ENCODE measurements around the gene IGLL5. TPM values are rescaled to one million over a fixed set of nuclear protein-coding genes. Genes with fewer than 3 reads are reported as not detected.
"Not testable (repeated sequence)": the region's sequence is repeated elsewhere in the genome, so short reads cannot be mapped to it uniquely, and the experiment has no call there.

IGLL5 gene
- total and polyA plus RNA-seq, 5 experiments from 2014 or later: 0.27 to 2.4 (median 0.99) TPM; not detected in 1

DNA sequence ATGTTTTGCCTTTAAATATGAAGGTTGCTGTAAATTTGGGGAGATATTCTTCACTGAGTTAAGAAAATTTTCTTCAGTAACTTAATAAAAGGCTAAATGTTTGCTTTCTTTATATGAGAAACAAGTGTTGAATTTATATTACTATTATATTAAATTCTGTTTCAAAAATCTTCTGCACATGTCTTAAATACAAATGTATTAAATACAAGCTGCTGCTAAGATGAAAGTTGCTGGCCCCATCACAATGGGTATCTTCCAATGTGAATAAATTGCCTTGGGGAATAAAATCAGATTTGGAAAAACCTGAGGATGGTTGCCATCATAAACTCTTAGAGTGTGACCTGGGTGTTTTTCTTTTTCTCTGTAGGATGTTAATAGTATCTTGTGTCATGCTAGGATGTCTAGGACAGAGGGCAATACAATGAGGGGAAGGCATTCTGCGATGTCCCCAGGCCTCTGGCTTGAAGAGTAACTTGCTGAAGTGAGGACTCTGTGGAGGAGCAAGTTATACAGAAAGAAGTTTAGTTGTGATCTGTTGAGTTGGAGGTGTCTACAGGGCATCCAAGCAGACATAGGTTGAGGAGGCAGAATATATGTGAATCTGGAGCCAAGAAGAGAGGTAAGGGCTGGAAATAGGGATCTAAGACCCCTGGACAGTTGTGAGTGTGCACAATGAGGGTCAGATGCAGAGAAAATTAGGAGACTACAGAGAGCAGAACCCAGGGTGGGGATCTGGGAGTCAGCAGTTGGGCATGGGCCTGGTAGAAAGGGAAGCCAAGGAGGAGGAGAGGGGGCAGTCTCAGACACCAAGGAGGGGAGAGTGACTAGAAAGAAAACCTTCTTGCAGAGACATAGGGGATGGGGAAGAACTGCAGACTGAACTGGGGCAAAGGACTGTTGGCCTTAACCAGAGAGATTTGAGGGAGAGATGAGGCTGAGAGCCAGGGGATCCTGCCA lies 4.8 kb downstream of the IGLL5 start:
- peak overlapping the region in 1 of 10 donors; percentile 76 for H3K4me3 Mint-ChIP-seq
- peaks cover 3 to 20% (median 8%) of the 10 kb centered on the region in 5 donors for H3K27me3 Mint-ChIP-seq
- no peak for ATAC-seq
- H3K9me3 Mint-ChIP-seq: no peaks in the 10 kb centered on the region
- H3K36me3 Mint-ChIP-seq: no peaks in the 10 kb centered on the region
- peaks cover 0 to 33% (median 0%) of the 10 kb centered on the region in 4 donors for H3K4me1 Mint-ChIP-seq
- no peak for DNase-seq
- H3K27ac Mint-ChIP-seq: peak overlapping the region in 2 of 10 donors; percentile 17 to 20
- POLR2A ChIA-PET: no interaction called here

DNA sequence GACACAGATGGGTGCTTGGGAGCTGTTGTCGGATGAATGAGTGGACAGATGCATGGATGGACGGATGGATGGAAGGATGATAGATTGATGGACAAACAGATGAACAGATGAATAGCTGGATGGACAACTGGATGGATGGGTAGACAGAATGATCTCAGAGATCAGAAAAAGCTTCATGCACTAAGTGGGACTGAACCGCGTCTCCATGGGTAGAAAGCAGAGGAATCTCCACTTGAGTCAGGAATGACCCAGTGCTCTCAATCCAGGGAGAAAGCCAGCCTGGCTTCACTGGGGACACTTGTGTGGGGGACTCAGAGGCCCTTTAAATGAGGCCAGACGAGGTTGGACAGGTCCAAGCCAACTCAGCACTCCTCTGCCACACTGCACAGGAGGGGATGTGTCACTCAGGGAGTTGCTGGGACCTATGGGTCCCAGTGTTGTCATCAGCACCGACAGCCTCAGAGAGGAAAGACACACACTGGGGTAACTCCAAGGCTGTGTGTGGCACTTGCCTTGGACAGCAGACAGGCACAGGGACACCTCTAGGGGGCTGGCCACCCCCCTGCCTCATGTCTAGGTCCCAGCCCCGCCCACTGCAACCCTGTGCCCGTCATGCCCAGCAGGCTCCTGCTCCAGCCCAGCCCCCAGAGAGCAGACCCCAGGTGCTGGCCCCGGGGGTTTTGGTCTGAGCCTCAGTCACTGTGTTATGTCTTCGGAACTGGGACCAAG lies 5.6 kb downstream of the IGLL5 start:
- peak in 1 of 10 donors; percentile 10 for DNase-seq
- Mint-ChIP-seq H3K27me3 (peaks cover 2 to 20% (median 8%) of the 10 kb centered on the region in 5 donors), H3K4me1 (peaks cover 0 to 41% (median 0%) of the 10 kb centered on the region in 4 donors), H3K4me3 (peak overlapping the region in 1 of 10 donors; percentile 76), H3K9me3 (no peaks in the 10 kb centered on the region), H3K27ac (peak overlapping the region in 2 of 10 donors; percentile 17 to 20), H3K36me3 (no peaks in the 10 kb centered on the region)
- no peak for ATAC-seq
- POLR2A ChIA-PET: no interaction called here

DNA sequence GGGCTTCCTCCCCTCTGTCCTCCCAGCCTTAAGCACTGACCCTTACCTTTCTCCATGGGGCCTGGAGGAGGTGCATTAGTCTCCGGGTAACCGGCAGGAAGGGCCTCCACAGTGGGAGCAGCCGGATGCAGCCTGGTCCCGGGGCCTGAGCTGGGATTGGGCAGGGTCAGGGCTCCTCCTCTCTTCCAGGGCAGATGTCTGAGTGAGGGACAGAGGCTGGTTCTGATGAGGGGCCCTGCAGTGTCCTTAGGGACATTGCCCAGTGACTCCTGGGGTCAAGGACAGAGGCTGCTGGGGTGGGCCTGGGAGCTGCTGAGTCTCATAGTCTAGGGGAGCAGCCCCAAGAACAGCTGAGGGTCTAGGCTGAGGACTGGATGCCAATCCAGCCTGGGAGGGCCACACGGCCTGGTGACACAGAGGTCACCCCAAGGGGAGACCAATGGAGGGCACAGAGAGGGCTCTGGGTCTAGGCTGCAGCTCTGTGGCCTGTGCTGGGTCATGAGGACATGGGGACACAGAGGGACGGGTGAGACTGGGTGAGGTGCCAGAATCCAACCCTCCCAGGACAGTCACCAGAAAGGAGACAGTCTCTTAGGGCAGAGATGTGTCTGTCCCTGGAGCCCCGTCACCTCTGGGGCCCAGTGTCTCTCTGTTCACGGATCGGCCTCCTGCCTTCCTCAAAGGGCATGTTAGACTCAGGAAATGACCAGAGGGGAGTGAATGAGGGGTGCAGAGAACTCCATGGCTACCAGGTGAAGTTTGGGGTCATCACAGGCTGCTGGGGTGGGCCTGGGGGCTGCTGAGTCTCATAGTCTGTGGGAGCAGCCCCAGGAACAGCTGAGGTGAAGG lies 6.5 kb downstream of the IGLL5 start:
- no peaks in the 10 kb centered on the region for H3K36me3 Mint-ChIP-seq
- H3K27me3 Mint-ChIP-seq: peaks cover 2 to 13% (median 8%) of the 10 kb centered on the region in 5 donors
- H3K9me3 Mint-ChIP-seq: no peaks in the 10 kb centered on the region
- POLR2A ChIA-PET: no interaction called here
- ATAC-seq (no peak), DNase-seq (peak in 1 of 10 donors; percentile 12)
- H3K4me3 Mint-ChIP-seq: peak overlapping the region in 2 of 10 donors; percentile 8 to 50
- H3K27ac Mint-ChIP-seq: peak overlapping the region in 2 of 10 donors; percentile 16 to 51
- H3K4me1 Mint-ChIP-seq: peaks cover 0 to 43% (median 0%) of the 10 kb centered on the region in 4 donors

DNA sequence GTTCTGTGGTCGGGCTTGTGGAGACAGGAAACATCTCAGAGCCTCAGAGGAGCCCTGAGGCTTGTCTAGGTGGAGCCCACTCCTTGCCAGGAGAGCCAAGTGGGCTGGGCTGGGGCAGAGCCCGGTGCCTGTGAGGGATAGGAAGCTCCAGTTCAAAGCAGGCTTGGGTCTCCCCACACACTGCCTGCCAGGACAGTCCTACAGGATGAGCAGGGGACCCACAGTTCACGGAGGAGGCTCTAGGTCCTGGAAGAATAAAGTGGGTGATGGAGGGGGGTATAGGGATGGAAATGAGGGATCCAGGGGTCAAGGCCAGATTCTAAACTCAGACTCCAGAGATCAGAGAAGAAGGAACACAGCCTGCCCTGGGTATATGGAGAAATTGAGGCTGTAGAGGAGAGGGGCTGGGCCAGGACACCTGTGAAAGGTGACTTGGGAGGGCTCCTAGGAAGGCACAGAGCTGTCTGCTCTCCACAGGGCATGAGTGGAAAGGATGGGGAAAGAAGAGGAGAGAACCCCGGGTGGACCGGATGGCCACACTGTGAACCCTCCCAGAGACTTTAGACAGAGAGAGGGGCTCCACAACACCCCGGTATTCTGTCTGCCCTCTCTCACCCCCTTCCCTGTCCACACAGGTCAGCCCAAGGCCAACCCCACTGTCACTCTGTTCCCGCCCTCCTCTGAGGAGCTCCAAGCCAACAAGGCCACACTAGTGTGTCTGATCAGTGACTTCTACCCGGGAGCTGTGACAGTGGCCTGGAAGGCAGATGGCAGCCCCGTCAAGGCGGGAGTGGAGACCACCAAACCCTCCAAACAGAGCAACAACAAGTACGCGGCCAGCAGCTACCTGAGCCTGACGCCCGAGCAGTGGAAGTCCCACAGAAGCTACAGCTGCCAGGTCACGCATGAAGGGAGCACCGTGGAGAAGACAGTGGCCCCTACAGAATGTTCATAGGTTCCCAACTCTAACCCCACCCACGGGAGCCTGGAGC lies 7.4 kb downstream of the IGLL5 start:
- ATAC-seq (no peak), DNase-seq (peak in 1 of 10 donors; percentile 14)
- POLR2A ChIA-PET: no interaction called here
- peak overlapping the region in 5 of 10 donors; percentile 16 to 68 (median 51) for H3K27ac Mint-ChIP-seq
- H3K9me3 Mint-ChIP-seq: no peaks in the 10 kb centered on the region
- H3K27me3 Mint-ChIP-seq: peaks cover 2 to 11% (median 8%) of the 10 kb centered on the region in 5 donors
- peak overlapping the region in 2 of 10 donors; percentile 8 to 66 for H3K4me3 Mint-ChIP-seq
- no peaks in the 10 kb centered on the region for H3K36me3 Mint-ChIP-seq
- peaks cover 0 to 45% (median 0%) of the 10 kb centered on the region in 4 donors for H3K4me1 Mint-ChIP-seq

DNA sequence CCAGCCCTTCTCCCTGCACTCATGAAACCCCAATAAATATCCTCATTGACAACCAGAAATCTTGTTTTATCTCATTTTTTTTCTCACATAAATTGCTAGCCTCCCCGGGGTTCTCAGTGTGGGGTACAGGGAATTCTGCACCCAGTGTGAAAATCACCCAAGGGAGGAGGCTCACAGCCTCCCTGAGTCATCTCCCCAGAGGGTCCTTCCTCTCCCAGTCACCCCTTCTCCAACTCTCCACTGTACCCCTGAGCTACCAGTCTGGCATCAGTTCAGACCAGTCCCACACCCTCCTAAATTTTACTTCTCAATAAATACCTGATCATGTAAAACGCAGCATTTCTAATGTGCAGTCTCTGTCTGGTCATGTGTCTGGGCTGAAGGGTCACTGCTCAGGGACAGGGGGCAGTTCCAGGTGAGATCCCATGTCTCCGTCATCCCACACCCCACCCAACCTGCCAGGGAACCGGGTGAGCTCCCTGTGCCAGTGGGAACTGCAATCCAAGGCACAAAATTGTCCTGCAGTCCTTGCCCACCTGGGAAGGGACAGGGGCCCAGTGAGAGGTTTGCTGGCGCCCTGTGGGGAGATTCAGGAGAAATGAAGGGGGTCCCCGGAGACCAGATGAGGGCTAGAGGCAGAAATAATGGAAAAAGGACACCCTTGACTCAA lies 8.3 kb downstream of the IGLL5 start:
- Mint-ChIP-seq H3K27ac (peak overlapping the region in 1 of 10 donors; percentile 16), H3K4me1 (peaks cover 0 to 45% (median 0%) of the 10 kb centered on the region in 4 donors), H3K9me3 (no peaks in the 10 kb centered on the region), H3K27me3 (peaks cover 2 to 11% (median 8%) of the 10 kb centered on the region in 5 donors), H3K4me3 (peak overlapping the region in 3 of 10 donors; percentile 25 to 66 (median 25)), H3K36me3 (no peaks in the 10 kb centered on the region)
- POLR2A ChIA-PET: no interaction called here
- ATAC-seq: no peak
- no peak for DNase-seq

DNA sequence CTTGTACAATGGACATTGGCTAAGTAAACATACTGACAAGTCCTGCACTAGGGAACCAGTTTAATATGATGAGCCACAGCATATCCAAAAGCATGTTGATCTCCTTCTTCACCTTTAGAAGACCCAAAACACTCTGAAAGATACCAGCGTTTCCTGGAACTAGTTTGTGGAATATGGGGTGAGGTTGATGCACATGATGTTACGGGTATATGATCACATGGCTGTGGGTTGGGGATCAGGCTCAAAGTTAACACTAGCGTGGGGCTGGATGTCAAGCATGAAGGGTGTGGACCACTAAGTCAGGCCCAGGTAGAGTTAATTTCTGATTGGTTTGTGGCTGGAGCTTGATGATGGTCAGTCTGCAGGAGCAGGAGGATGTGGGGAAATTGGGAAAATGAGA lies 9.0 kb downstream of the IGLL5 start:
- H3K36me3 Mint-ChIP-seq: no peaks in the 10 kb centered on the region
- H3K27ac Mint-ChIP-seq: peak overlapping the region in 1 of 10 donors; percentile 69
- no peaks in the 10 kb centered on the region for H3K9me3 Mint-ChIP-seq
- no peak overlapping the region for H3K4me3 Mint-ChIP-seq
- peaks cover 2 to 11% (median 9%) of the 10 kb centered on the region in 5 donors for H3K27me3 Mint-ChIP-seq
- POLR2A ChIA-PET: no interaction called here
- ATAC-seq (no peak), DNase-seq (no peak)
- H3K4me1 Mint-ChIP-seq: peaks cover 0 to 52% (median 0%) of the 10 kb centered on the region in 4 donors

DNA sequence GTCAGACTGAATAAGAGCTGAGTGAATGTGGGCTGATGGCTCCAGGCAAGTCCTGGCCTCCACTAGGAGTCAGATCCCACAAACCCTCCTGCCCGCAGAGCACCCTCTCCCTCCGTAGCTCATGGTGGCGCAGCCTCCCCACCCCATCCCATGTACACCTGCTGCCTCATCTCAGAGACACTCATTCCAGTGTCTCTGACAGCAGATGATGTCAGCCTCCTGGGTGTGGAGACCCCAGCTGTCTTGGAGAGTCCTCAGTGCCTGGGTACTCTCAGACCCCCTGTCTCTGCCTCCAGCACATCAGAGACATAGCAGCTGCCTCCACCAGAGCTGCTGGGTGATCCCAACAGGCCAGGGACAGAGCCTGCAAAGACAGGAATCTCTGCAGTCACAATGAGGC lies 9.5 kb downstream of the IGLL5 start:
- H3K27ac Mint-ChIP-seq: peak overlapping the region in 1 of 10 donors; percentile 69
- ATAC-seq (no peak), DNase-seq (peak in 1 of 10 donors; percentile 10)
- POLR2A ChIA-PET: no interaction called here
- no peaks in the 10 kb centered on the region for H3K9me3 Mint-ChIP-seq
- peaks cover 0 to 57% (median 0%) of the 10 kb centered on the region in 4 donors for H3K4me1 Mint-ChIP-seq
- no peaks in the 10 kb centered on the region for H3K36me3 Mint-ChIP-seq
- no peak overlapping the region for H3K4me3 Mint-ChIP-seq
- peaks cover 0 to 12% (median 9%) of the 10 kb centered on the region in 5 donors for H3K27me3 Mint-ChIP-seq

DNA sequence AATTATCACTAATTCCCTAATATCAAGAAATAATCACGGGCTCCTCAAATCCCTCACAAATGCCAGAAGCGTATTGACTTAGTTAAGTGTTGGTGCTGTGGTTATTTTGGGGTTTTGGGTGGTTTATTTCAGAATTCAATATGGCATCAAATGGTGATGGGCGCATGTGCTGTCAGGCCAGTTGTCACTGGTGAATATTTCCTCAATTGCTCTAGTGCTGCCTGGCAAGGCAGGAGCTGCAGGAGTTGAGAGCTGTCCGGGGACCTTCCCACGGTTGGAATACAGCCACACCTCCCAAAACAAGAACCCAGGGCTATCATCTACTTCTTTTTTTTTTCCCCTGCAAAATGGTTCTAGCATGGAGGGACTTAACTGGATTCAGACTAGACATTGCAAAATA lies 10.3 kb downstream of the IGLL5 start:
- H3K4me3 Mint-ChIP-seq: no peak overlapping the region
- H3K27me3 Mint-ChIP-seq: peaks cover 0 to 9% (median 6%) of the 10 kb centered on the region in 5 donors
- no peak for ATAC-seq
- no peak for DNase-seq
- no peaks in the 10 kb centered on the region for H3K9me3 Mint-ChIP-seq
- no peaks in the 10 kb centered on the region for H3K36me3 Mint-ChIP-seq
- H3K4me1 Mint-ChIP-seq: peaks cover 0 to 55% (median 0%) of the 10 kb centered on the region in 4 donors
- no peak overlapping the region for H3K27ac Mint-ChIP-seq
- POLR2A ChIA-PET: no interaction called here

DNA sequence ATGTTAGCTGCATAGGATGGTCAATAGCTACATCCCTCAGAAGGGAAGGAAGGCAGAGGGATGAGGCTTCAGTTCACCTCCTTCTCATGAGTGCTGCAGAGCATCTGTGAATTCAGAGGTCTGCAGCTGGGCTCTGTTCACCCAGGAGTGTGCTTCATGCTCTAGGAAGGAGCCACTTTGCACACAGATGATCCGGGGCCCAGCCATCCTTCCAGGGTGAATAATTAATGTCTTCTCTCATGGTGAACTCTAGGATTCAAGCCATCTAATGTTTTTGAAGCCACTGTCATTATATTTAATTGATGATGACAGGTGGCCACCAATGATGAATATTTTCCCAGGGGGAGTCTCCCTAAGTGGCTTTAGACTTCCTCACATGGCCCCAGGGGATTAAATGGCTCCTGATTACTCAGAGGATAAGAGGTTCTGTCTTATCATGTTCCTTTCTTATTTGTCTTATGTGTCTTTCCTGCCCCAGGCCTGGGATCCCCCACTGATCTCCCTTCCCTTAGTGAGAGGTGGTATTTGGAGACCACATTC lies 10.9 kb downstream of the IGLL5 start:
- DNase-seq, H3K36me3 Mint-ChIP-seq, POLR2A ChIA-PET, H3K9me3 Mint-ChIP-seq, H3K27me3 Mint-ChIP-seq, H3K4me3 Mint-ChIP-seq, ATAC-seq, H3K27ac Mint-ChIP-seq: not testable (repeated sequence)
- peaks cover 0 to 61% (median 0%) of the 10 kb centered on the region in 4 donors for H3K4me1 Mint-ChIP-seq

DNA sequence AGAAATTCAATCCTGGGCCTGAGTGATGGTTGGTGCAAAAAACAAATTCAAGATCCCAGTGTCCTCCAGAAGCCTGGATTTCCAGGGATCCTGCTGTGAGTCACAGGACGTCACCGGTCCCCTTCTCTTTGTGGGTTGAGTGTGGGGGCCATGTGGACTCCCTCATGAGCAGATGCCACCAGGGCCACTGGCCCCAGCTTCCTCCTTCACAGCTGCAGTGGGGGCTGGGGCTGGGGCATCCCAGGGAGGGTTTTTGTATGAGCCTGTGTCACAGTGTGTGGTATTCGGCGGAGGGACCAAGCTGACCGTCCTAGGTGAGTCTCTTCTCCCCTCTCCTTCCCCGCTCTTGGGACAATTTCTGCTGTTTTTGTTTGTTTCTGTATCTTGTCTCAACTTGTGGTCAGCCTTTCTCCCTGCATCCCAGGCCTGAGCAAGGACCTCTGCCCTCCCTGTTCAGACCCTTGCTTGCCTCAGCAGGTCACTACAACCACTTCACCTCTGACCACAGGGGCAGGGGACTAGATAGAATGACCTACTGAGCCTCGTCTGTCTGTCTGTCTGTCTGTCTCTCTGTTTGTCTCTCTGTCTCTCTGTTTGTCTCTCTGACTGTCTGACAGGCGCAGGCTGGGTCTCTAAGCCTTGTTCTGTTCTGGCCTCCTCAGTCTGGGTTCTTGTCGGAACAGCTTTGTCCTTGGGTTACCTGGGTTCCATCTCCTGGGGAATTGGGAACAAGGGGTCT lies 11.9 kb downstream of the IGLL5 start:
- H3K36me3 Mint-ChIP-seq, H3K9me3 Mint-ChIP-seq, H3K27me3 Mint-ChIP-seq, H3K27ac Mint-ChIP-seq, ATAC-seq, POLR2A ChIA-PET: not testable (repeated sequence)
- H3K4me1 Mint-ChIP-seq: peaks cover 0 to 60% (median 0%) of the 10 kb centered on the region in 4 donors
- H3K4me3 Mint-ChIP-seq: peak overlapping the region in 1 of 10 donors; percentile 62
- peak in 1 of 10 donors; percentile 48 for DNase-seq
